K562 (cell line): ENCODE results near the gene KCTD6. TPM values are rescaled to one million over a fixed set of nuclear protein-coding genes. Genes with fewer than 3 reads are reported as not detected.

Source experiments
- BCOR ChIP-seq: fragments of 450-650 bp; IDR thresholded peaks from 2 replicates; pipeline ENCODE4 v1.6.1; 2016
- ETV1 ChIP-seq: fragments of 450-650 bp; conservative IDR thresholded peaks from 2 replicates; pipeline ENCODE4 v1.6.1; 2016; ENCODE audit warnings: missing genetic modification characterization, control low read depth, low read depth, missing compliant biosample characterization
- ETV5 ChIP-seq: sonication (generic); formaldehyde crosslinking; IDR thresholded peaks from 2 replicates; pipeline ENCODE4 v1.4.0; 2020; ENCODE audit warnings: low read depth, mild to moderate bottlenecking, missing genetic modification reagents
- IRF2 ChIP-seq: sonication (generic); formaldehyde crosslinking; IDR thresholded peaks from 2 replicates; pipeline ENCODE4 v1.8.1; 2022; ENCODE audit warnings: mild to moderate bottlenecking, missing genetic modification reagents
- MEIS2 ChIP-seq: fragments of 450-650 bp; IDR thresholded peaks from 2 replicates; pipeline ENCODE4 v1.6.1; 2014; ENCODE audit warnings: mild to moderate bottlenecking; ENCODE audit not compliant: partially characterized antibody
- ZBTB7A ChIP-seq: IDR thresholded peaks from 2 replicates; pipeline ENCODE4 v1.6.1; 2011; ENCODE audit warnings: low read depth, mild to moderate bottlenecking, low read length, moderate library complexity, borderline replicate concordance; ENCODE audit not compliant: control insufficient read depth
- ZNF143 ChIP-seq: sonication (generic); formaldehyde crosslinking; IDR thresholded peaks from 2 replicates; pipeline ENCODE4 v1.9.0; 2022; ENCODE audit warnings: mild to moderate bottlenecking, missing genetic modification reagents
- ZNF274 ChIP-seq: IDR thresholded peaks from 2 replicates; pipeline ENCODE4 v1.6.1; 2011; ENCODE audit warnings: low read depth, mild to moderate bottlenecking, low read length, moderate library complexity, borderline replicate concordance
- ZNF584 ChIP-seq: fragments of 200-800 bp; sonication (Bioruptor generic); IDR thresholded peaks from 2 replicates; pipeline ENCODE4 v1.6.1; 2016; ENCODE audit warnings: low read depth, mild to moderate bottlenecking, missing genetic modification characterization, missing compliant biosample characterization
- polyA plus RNA-seq, 8 experiments: library from polyadenylated mRNA; depleted of rRNA in 4 of 8; stranded (reverse) in 5 of 8; unstranded in 3 of 8; fragments of >200 nt; fragmentation: Nextera tagmentation in 2 of 8; fragmentation: Illumina TruSeq in 1 of 8; extraction: Ambion mirVana in 2 of 8; extraction: Trizol in 1 of 8; gene quantifications; 2 replicates each; pipeline versions ENCODE4 v1.2.1 to v1.2.3, GENCODE V29; 2011 to 2014; ENCODE audit warnings: inconsistent platforms in 1 of 8, missing spikeins in 1 of 8
- total RNA-seq, 7 experiments: library from RNA; depleted of rRNA in 6 of 7; stranded (reverse); fragments of >200 nt in 6 of 7; fragmentation: Illumina TruSeq in 2 of 7; extraction: Trizol in 2 of 7; gene quantifications; 2 replicates each; pipeline versions ENCODE4 v1.2.1 to v1.2.3, GENCODE V29; 2011 to 2021; ENCODE audit warnings: low replicate concordance in 1 of 7
- TF ChIP-seq, protein P1 (sequence below), 2 experiments: fragments of 450-650 bp; formaldehyde crosslinking in 1 of 2; IDR thresholded peaks; 2 replicates each; pipeline versions ENCODE4 v1.4.0 to v1.6.1; 2014 to 2020; ENCODE audit warnings: mild to moderate bottlenecking in 2 of 2, borderline replicate concordance in 1 of 2, low read depth in 1 of 2
- TF ChIP-seq, protein P2 (sequence below): sonication (generic); formaldehyde crosslinking; IDR thresholded peaks from 2 replicates; pipeline ENCODE4 v1.8.0; 2022; ENCODE audit warnings: mild to moderate bottlenecking, missing genetic modification reagents
- TF ChIP-seq, protein P3 (sequence below): sonication (generic); formaldehyde crosslinking; IDR thresholded peaks from 2 replicates; pipeline ENCODE4 v1.8.0; 2022; ENCODE audit warnings: mild to moderate bottlenecking, low read depth, missing genetic modification reagents

The KCTD6 gene
- total and polyA plus RNA-seq, 9 of the 15 experiments (the other 6 are each of a cell fraction or from before 2014, with no cell fraction given): 2.1 to 5.9 (median 4.5) TPM

DNA sequence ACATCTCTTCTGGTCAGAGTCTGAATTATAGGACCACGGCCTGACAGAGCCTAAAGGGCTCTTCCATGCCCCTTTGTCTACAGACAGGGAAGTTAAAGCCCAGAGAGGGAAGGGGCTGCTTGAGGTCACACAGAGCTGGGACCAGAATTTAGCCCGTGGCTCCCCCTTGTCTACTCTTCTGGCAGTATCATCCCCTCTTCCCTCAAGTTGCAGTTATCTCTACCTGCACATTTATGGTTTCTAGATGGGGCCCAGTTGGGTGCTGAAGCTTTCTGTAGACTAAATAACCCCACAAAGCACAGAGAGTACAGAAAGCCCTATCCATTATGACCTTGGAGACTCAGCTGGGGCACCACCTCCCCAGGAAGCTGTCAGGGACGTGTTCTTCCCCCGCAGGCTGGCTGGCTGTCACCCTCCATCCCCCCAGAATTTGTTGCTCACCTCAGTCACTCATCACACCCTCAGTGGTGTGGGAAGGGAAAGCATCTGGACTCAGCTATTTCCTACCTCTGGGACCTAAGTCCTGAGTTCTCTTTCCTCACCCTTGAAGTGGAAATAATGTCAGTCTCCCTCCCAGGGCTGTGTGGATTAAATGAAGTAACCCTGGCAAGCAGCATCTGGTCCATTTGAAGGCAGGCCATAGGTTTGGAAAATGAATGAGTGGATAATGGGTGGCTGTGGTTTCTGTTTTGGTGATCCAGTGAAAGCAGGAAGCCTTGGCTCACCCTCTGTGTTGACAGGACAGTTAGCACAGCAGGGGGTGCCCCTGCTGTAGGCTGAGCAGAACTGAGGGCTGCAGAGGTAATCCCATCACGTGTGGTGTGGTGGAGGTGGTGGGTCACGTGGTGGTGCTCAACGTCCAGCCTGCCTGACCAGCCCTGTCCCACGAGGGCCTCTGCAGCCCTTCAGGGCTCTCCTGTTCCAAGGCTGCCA lies 28.8 kb downstream of the KCTD6 start (continued):
- TF ChIP-seq, protein P1, sequence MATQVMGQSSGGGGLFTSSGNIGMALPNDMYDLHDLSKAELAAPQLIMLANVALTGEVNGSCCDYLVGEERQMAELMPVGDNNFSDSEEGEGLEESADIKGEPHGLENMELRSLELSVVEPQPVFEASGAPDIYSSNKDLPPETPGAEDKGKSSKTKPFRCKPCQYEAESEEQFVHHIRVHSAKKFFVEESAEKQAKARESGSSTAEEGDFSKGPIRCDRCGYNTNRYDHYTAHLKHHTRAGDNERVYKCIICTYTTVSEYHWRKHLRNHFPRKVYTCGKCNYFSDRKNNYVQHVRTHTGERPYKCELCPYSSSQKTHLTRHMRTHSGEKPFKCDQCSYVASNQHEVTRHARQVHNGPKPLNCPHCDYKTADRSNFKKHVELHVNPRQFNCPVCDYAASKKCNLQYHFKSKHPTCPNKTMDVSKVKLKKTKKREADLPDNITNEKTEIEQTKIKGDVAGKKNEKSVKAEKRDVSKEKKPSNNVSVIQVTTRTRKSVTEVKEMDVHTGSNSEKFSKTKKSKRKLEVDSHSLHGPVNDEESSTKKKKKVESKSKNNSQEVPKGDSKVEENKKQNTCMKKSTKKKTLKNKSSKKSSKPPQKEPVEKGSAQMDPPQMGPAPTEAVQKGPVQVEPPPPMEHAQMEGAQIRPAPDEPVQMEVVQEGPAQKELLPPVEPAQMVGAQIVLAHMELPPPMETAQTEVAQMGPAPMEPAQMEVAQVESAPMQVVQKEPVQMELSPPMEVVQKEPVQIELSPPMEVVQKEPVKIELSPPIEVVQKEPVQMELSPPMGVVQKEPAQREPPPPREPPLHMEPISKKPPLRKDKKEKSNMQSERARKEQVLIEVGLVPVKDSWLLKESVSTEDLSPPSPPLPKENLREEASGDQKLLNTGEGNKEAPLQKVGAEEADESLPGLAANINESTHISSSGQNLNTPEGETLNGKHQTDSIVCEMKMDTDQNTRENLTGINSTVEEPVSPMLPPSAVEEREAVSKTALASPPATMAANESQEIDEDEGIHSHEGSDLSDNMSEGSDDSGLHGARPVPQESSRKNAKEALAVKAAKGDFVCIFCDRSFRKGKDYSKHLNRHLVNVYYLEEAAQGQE (IDR thresholded peaks at IDR 0.05; ENCODE audit: borderline replicate concordance): peak; percentile 59
- TF ChIP-seq, protein P1 (CRISPR knock-in tag; IDR thresholded peaks at IDR 0.05; ENCODE audit: low read depth): no peak
- 0 out of 2 replicates have a peak, but pooled peaks have one; percentile 18 for TF ChIP-seq BCOR
- TF ChIP-seq ZNF584 (CRISPR knock-in tag): 0 out of 2 replicates have a peak, but pooled peaks have one; percentile 28
- TF ChIP-seq, protein P2, sequence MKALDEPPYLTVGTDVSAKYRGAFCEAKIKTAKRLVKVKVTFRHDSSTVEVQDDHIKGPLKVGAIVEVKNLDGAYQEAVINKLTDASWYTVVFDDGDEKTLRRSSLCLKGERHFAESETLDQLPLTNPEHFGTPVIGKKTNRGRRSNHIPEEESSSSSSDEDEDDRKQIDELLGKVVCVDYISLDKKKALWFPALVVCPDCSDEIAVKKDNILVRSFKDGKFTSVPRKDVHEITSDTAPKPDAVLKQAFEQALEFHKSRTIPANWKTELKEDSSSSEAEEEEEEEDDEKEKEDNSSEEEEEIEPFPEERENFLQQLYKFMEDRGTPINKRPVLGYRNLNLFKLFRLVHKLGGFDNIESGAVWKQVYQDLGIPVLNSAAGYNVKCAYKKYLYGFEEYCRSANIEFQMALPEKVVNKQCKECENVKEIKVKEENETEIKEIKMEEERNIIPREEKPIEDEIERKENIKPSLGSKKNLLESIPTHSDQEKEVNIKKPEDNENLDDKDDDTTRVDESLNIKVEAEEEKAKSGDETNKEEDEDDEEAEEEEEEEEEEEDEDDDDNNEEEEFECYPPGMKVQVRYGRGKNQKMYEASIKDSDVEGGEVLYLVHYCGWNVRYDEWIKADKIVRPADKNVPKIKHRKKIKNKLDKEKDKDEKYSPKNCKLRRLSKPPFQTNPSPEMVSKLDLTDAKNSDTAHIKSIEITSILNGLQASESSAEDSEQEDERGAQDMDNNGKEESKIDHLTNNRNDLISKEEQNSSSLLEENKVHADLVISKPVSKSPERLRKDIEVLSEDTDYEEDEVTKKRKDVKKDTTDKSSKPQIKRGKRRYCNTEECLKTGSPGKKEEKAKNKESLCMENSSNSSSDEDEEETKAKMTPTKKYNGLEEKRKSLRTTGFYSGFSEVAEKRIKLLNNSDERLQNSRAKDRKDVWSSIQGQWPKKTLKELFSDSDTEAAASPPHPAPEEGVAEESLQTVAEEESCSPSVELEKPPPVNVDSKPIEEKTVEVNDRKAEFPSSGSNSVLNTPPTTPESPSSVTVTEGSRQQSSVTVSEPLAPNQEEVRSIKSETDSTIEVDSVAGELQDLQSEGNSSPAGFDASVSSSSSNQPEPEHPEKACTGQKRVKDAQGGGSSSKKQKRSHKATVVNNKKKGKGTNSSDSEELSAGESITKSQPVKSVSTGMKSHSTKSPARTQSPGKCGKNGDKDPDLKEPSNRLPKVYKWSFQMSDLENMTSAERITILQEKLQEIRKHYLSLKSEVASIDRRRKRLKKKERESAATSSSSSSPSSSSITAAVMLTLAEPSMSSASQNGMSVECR (CRISPR knock-in tag): no peak
- no peak for TF ChIP-seq ETV5 (CRISPR knock-in tag)
- no peak for TF ChIP-seq IRF2 (CRISPR knock-in tag)
- TF ChIP-seq ZNF143 (CRISPR knock-in tag): no peak
- TF ChIP-seq, protein P3, sequence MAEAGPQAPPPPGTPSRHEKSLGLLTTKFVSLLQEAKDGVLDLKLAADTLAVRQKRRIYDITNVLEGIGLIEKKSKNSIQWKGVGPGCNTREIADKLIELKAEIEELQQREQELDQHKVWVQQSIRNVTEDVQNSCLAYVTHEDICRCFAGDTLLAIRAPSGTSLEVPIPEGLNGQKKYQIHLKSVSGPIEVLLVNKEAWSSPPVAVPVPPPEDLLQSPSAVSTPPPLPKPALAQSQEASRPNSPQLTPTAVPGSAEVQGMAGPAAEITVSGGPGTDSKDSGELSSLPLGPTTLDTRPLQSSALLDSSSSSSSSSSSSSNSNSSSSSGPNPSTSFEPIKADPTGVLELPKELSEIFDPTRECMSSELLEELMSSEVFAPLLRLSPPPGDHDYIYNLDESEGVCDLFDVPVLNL (CRISPR knock-in tag): no peak
- no peak for TF ChIP-seq ZBTB7A
- no peak for TF ChIP-seq ETV1
- TF ChIP-seq ZNF274: no peak
- TF ChIP-seq MEIS2: peak; percentile 14
